ENCODE results near the gene TPI1.
"Not testable (repeated sequence)": the region's sequence is repeated elsewhere in the genome, so short reads cannot be mapped to it uniquely, and the experiment has no call there.

The TPI1 gene

DNA sequence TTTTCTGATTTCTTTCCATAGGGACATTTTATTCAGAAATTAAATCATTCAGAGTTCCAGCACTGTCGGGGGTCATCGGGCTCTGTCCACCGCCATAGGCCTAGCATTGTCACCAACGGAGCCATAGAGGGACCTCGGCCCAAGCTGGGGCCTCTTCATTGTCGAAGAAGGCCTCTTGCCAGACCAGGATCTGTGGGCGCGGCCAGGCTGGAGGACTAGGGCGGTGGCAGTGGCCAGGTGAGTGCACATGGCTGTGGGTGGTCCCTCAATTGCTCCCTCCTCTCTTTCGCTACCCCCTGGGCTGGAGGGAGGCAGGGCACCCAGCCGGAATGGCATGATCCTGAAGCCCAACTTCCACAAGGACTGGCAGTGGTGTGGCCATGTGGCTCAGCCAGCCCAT is 16.4 kb downstream of the TPI1 start:
- Histone ChIP-seq H3K4me1 (ENCODE audit: control insufficient read depth, low read depth, low read length) (no peaks in the 10 kb centered on the region), H4K8ac (ENCODE audit: low read depth, low read length) (no peak overlapping the region), H2AK5ac (ENCODE audit: low read length) (peak overlapping the region; percentile 33), H3K4ac (ENCODE audit: low read depth, low read length) (no peak overlapping the region), H3K27ac (ENCODE audit: low read depth, low read length) (no peak overlapping the region), H3K27me3 (ENCODE audit: insufficient read depth, low read length, poor library complexity) (no peaks in the 10 kb centered on the region), H3K56ac (ENCODE audit: low read length) (peak overlapping the region; percentile 17), H3K4me2 (ENCODE audit: low read length) (no peak overlapping the region), H3K4me3 (ENCODE audit: low read length) (no peak overlapping the region), H3K36me3 (ENCODE audit: control insufficient read depth, insufficient read depth, low read length) (no peaks in the 10 kb centered on the region), H3K23ac (ENCODE audit: low read length) (no peak overlapping the region), H3K79me1 (ENCODE audit: low read length) (no peaks in the 10 kb centered on the region), H2BK120ac (ENCODE audit: low read depth, low read length) (no peak overlapping the region), H2BK15ac (replicated peaks; ENCODE audit: low read depth) (no peak overlapping the region), H4K5ac (ENCODE audit: low read length) (no peak overlapping the region), H3K18ac (ENCODE audit: low read length) (no peak overlapping the region), H2BK5ac (ENCODE audit: low read length) (peak overlapping the region; percentile 39), H3K9ac (ENCODE audit: low read length) (no peak overlapping the region), H3K79me2 (ENCODE audit: control insufficient read depth, insufficient read depth, low read length) (no peaks in the 10 kb centered on the region)
- no CpG with 5 or more reads among the region's 11 CpGs for WGBS (ENCODE audit: extremely low coverage, insufficient coverage, low lambda C conversion rate)
- no peak for DNase-seq

DNA sequence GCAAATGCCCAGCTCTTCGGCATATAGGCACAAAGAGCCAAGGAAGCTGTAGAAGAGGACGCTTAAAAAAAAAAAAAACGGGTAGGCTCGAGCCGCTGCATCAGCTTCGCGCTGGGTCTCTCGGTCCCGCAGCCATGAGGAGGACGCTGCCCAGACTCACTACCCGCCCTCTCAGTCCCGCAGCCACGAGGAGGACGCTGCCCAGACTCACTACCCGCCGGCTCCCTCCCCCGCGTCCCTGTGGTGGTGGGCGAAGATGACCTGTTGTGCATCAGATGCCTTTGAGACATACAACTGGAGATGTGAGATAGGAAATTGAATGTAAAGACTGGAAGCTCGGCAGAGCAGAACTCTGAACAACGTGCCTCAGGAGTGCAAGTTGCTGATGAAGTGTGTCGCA is 17.2 kb downstream of the TPI1 start:
- Histone ChIP-seq H3K23ac (ENCODE audit: low read length) (no peak overlapping the region), H3K18ac (ENCODE audit: low read length) (no peak overlapping the region), H2BK15ac (replicated peaks; ENCODE audit: low read depth) (no peak overlapping the region), H3K27me3 (ENCODE audit: insufficient read depth, low read length, poor library complexity) (no peaks in the 10 kb centered on the region), H3K56ac (ENCODE audit: low read length) (peak overlapping the region; percentile 66), H2BK120ac (ENCODE audit: low read depth, low read length) (no peak overlapping the region), H3K79me1 (ENCODE audit: low read length) (no peaks in the 10 kb centered on the region), H3K4me3 (ENCODE audit: low read length) (no peak overlapping the region), H2AK5ac (ENCODE audit: low read length) (no peak overlapping the region), H4K8ac (ENCODE audit: low read depth, low read length) (no peak overlapping the region), H3K4ac (ENCODE audit: low read depth, low read length) (no peak overlapping the region), H3K4me2 (ENCODE audit: low read length) (no peak overlapping the region), H3K4me1 (ENCODE audit: control insufficient read depth, low read depth, low read length) (no peaks in the 10 kb centered on the region), H2BK5ac (ENCODE audit: low read length) (no peak overlapping the region), H3K27ac (ENCODE audit: low read depth, low read length) (no peak overlapping the region), H3K79me2 (ENCODE audit: control insufficient read depth, insufficient read depth, low read length) (no peaks in the 10 kb centered on the region), H4K5ac (ENCODE audit: low read length) (no peak overlapping the region), H3K36me3 (ENCODE audit: control insufficient read depth, insufficient read depth, low read length) (no peaks in the 10 kb centered on the region), H3K9ac (ENCODE audit: low read length) (no peak overlapping the region)
- no CpG with 5 or more reads among the region's 22 CpGs for WGBS (ENCODE audit: extremely low coverage, insufficient coverage, low lambda C conversion rate)
- DNase-seq: no peak

DNA sequence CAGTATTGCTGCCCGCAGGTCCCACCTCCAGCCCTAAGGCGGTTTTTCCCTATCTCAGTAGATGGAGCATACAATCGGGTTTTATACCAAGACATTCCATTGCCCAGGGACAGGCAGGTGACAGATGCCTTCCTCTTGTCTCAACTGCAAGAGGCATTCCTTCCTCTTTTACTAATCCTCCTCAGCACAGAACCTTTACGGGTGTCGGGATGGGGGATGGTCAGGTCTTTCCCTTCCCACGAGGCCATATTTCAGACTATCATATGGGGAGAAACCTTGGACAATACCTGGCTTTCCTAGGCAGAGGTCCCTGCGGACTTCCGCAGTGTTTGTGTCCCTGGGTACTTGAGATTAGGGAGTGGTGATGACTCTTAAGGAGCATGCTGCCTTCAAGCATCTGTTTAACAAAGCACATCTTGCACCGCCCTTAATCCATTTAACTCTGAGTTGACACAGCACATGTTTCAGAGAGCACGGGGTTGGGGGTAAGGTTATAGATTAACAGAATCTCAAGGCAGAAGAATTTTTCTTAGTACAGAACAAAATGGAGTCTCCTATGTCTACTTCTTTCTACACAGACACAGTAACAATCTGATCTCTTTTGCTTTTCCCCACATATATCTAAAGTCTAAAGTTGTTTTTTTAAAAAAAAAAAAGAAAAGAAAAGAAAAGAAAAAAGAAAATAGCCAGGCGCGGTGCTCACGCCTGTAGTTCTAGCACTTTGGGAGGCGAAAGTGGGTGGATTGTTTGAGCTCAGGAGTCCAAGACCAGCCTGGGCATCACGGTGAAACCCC is 19.1 kb downstream of the TPI1 start:
- H2BK120ac ChIP-seq (ENCODE audit: low read depth, low read length); H3K4me2 ChIP-seq (ENCODE audit: low read length); H3K79me2 ChIP-seq (ENCODE audit: control insufficient read depth, insufficient read depth, low read length); H4K5ac ChIP-seq (ENCODE audit: low read length); H3K4me1 ChIP-seq (ENCODE audit: control insufficient read depth, low read depth, low read length); H2AK5ac ChIP-seq (ENCODE audit: low read length); H3K79me1 ChIP-seq (ENCODE audit: low read length); H3K36me3 ChIP-seq (ENCODE audit: control insufficient read depth, insufficient read depth, low read length); H3K27me3 ChIP-seq (ENCODE audit: insufficient read depth, low read length, poor library complexity); H3K9ac ChIP-seq (ENCODE audit: low read length); H2BK5ac ChIP-seq (ENCODE audit: low read length); H2BK15ac ChIP-seq (replicated peaks; ENCODE audit: low read depth); H4K8ac ChIP-seq (ENCODE audit: low read depth, low read length); H3K23ac ChIP-seq (ENCODE audit: low read length); H3K4me3 ChIP-seq (ENCODE audit: low read length): not testable (repeated sequence)
- H3K27ac ChIP-seq (ENCODE audit: low read depth, low read length): peak overlapping the region; percentile 77
- WGBS (ENCODE audit: extremely low coverage, insufficient coverage, low lambda C conversion rate): no CpG with 5 or more reads among the region's 15 CpGs
- peak overlapping the region; percentile 63 for H3K56ac ChIP-seq (ENCODE audit: low read length)
- peak overlapping the region; percentile 81 for H3K18ac ChIP-seq (ENCODE audit: low read length)
- peak; percentile 83 for DNase-seq
- peak overlapping the region; percentile 20 for H3K4ac ChIP-seq (ENCODE audit: low read depth, low read length)

DNA sequence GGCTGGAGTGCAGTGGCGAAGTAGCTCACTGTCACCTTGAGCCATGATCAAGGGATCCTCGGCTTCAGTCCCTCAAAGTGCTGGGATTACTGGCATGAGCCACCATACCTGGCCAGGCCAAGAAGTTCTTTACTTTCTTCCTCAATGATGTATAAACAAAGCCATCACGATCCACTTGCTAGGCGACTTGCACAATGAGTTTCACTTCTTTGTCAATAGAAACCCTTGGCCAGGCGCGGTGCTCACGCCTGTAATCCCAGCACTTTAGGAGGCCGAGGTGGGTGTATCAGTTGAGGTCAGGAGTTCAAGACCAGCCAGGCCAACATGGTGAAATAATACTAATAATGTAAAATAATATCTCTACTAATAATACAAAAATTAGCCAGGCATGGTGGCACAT is 20.1 kb downstream of the TPI1 start:
- no peaks in the 10 kb centered on the region for H3K27me3 ChIP-seq (ENCODE audit: insufficient read depth, low read length, poor library complexity)
- no peak overlapping the region for H3K23ac ChIP-seq (ENCODE audit: low read length)
- peak overlapping the region; percentile 23 for H3K27ac ChIP-seq (ENCODE audit: low read depth, low read length)
- no CpG with 5 or more reads among the region's 8 CpGs for WGBS (ENCODE audit: extremely low coverage, insufficient coverage, low lambda C conversion rate)
- no peak overlapping the region for H4K8ac ChIP-seq (ENCODE audit: low read depth, low read length)
- no peak overlapping the region for H4K5ac ChIP-seq (ENCODE audit: low read length)
- H3K79me1 ChIP-seq (ENCODE audit: low read length): no peaks in the 10 kb centered on the region
- no peak overlapping the region for H3K18ac ChIP-seq (ENCODE audit: low read length)
- peak overlapping the region; percentile 71 for H2AK5ac ChIP-seq (ENCODE audit: low read length)
- H3K79me2 ChIP-seq (ENCODE audit: control insufficient read depth, insufficient read depth, low read length): no peaks in the 10 kb centered on the region
- H3K56ac ChIP-seq (ENCODE audit: low read length): peak overlapping the region; percentile 77
- no peak for DNase-seq
- no peak overlapping the region for H3K4me2 ChIP-seq (ENCODE audit: low read length)
- peak overlapping the region; percentile 77 for H3K4ac ChIP-seq (ENCODE audit: low read depth, low read length)
- H2BK15ac ChIP-seq (replicated peaks; ENCODE audit: low read depth): no peak overlapping the region
- peaks cover 4% of the 10 kb centered on the region for H3K4me1 ChIP-seq (ENCODE audit: control insufficient read depth, low read depth, low read length)
- no peaks in the 10 kb centered on the region for H3K36me3 ChIP-seq (ENCODE audit: control insufficient read depth, insufficient read depth, low read length)
- H2BK120ac ChIP-seq (ENCODE audit: low read depth, low read length): no peak overlapping the region
- no peak overlapping the region for H3K9ac ChIP-seq (ENCODE audit: low read length)
- no peak overlapping the region for H3K4me3 ChIP-seq (ENCODE audit: low read length)
- peak overlapping the region; percentile 92 for H2BK5ac ChIP-seq (ENCODE audit: low read length)

DNA sequence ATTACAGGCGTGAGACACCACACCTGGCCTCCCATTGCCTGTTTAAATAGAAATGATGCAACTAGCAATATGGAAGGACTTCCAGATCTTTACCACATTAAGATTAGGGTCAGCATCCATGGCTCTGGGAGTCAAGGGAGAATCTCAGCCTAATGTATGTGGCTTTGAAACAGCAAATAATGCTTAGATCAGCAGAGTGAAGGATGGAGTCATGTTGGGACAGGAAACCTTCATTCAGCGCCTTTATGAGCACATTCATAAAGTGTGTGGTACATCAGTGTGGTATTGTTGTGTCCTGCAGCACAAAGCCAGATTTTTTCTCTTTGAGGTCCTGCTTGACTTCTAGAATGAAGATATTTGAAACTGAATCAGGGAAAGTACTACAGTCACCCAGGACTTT is 21.0 kb downstream of the TPI1 start:
- peak overlapping the region; percentile 8 for H2BK120ac ChIP-seq (ENCODE audit: low read depth, low read length)
- no peak overlapping the region for H3K56ac ChIP-seq (ENCODE audit: low read length)
- H3K79me1 ChIP-seq (ENCODE audit: low read length): no peaks in the 10 kb centered on the region
- WGBS (ENCODE audit: extremely low coverage, insufficient coverage, low lambda C conversion rate): no CpG with 5 or more reads among the region's 2 CpGs
- no peak overlapping the region for H3K9ac ChIP-seq (ENCODE audit: low read length)
- no peak overlapping the region for H4K5ac ChIP-seq (ENCODE audit: low read length)
- no peaks in the 10 kb centered on the region for H3K79me2 ChIP-seq (ENCODE audit: control insufficient read depth, insufficient read depth, low read length)
- H4K8ac ChIP-seq (ENCODE audit: low read depth, low read length): no peak overlapping the region
- no peak overlapping the region for H2BK15ac ChIP-seq (replicated peaks; ENCODE audit: low read depth)
- peaks cover 4% of the 10 kb centered on the region for H3K4me1 ChIP-seq (ENCODE audit: control insufficient read depth, low read depth, low read length)
- no peak overlapping the region for H3K4me3 ChIP-seq (ENCODE audit: low read length)
- H2BK5ac ChIP-seq (ENCODE audit: low read length): no peak overlapping the region
- no peaks in the 10 kb centered on the region for H3K27me3 ChIP-seq (ENCODE audit: insufficient read depth, low read length, poor library complexity)
- no peaks in the 10 kb centered on the region for H3K36me3 ChIP-seq (ENCODE audit: control insufficient read depth, insufficient read depth, low read length)
- no peak overlapping the region for H3K18ac ChIP-seq (ENCODE audit: low read length)
- H3K4me2 ChIP-seq (ENCODE audit: low read length): no peak overlapping the region
- H3K4ac ChIP-seq (ENCODE audit: low read depth, low read length): no peak overlapping the region
- no peak overlapping the region for H2AK5ac ChIP-seq (ENCODE audit: low read length)
- no peak overlapping the region for H3K27ac ChIP-seq (ENCODE audit: low read depth, low read length)
- no peak for DNase-seq
- H3K23ac ChIP-seq (ENCODE audit: low read length): no peak overlapping the region

DNA sequence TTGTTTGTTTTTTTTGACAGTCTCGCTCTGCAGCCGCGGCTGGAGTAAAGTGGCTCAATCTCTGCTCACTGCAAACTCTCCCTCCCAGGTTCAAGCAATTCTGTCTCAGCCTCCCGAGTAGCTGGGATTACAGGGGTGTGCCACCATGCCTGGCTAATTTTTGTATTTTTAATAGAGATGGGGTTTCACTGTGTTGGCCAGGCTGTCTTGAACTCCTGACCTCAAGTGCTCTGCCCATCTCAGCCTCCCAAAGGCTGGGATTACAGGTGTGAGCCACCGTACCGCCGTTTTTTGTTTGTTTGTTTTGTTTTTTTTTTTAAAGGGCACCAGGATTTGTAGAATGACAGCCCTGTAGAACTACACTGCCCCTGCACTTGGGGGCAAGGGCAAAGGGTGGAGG is 21.5 kb downstream of the TPI1 start:
- H3K4ac ChIP-seq (ENCODE audit: low read depth, low read length); H3K4me2 ChIP-seq (ENCODE audit: low read length); H3K4me1 ChIP-seq (ENCODE audit: control insufficient read depth, low read depth, low read length); H3K4me3 ChIP-seq (ENCODE audit: low read length); H3K36me3 ChIP-seq (ENCODE audit: control insufficient read depth, insufficient read depth, low read length); H3K27ac ChIP-seq (ENCODE audit: low read depth, low read length); H4K8ac ChIP-seq (ENCODE audit: low read depth, low read length); H3K23ac ChIP-seq (ENCODE audit: low read length); H2AK5ac ChIP-seq (ENCODE audit: low read length); H3K79me2 ChIP-seq (ENCODE audit: control insufficient read depth, insufficient read depth, low read length); H4K5ac ChIP-seq (ENCODE audit: low read length); H2BK15ac ChIP-seq (replicated peaks; ENCODE audit: low read depth); H3K79me1 ChIP-seq (ENCODE audit: low read length); H3K56ac ChIP-seq (ENCODE audit: low read length); H3K18ac ChIP-seq (ENCODE audit: low read length); H2BK5ac ChIP-seq (ENCODE audit: low read length); H3K9ac ChIP-seq (ENCODE audit: low read length); H3K27me3 ChIP-seq (ENCODE audit: insufficient read depth, low read length, poor library complexity); DNase-seq: not testable (repeated sequence)
- peak overlapping the region; percentile 8 for H2BK120ac ChIP-seq (ENCODE audit: low read depth, low read length)
- WGBS (ENCODE audit: extremely low coverage, insufficient coverage, low lambda C conversion rate): no CpG with 5 or more reads among the region's 7 CpGs
